Liver (tissue), 9 donors: ENCODE data around the gene ZNF117. TPM values are rescaled to one million over a fixed set of nuclear protein-coding genes. Genes with fewer than 3 reads are reported as not detected.
"Not testable (repeated sequence)": the region's sequence is repeated elsewhere in the genome, so short reads cannot be mapped to it uniquely, and the experiment has no call there.

Experiments
- DNase-seq: peaks from one replicate; pipeline ENCODE4 v3.0.0-alpha.2; 2017; ENCODE audit warnings: low spot score
- H3K27ac ChIP-seq, 2 donors: one replicate each; pipeline ENCODE4 v1.7.0; 2013; ENCODE audit warnings: inconsistent platforms in 2 of 2, low read length in 2 of 2, control low read depth in 1 of 2, low read depth in 1 of 2, mild to moderate bottlenecking in 1 of 2
- H3K27me3 ChIP-seq, 4 donors: one replicate each; pipeline versions ENCODE4 v1.6.1 to v1.7.0; 2013; ENCODE audit warnings: low read length in 3 of 4, inconsistent platforms in 1 of 4, mild to moderate bottlenecking in 1 of 4, moderate library complexity in 1 of 4; ENCODE audit not compliant: control insufficient read depth in 4 of 4, insufficient read depth in 4 of 4
- H3K36me3 ChIP-seq, 4 donors: one replicate each; pipeline versions ENCODE4 v1.6.1 to v1.7.0; 2013; ENCODE audit warnings: low read length in 3 of 4, mild to moderate bottlenecking in 3 of 4, low read depth in 1 of 4, moderate library complexity in 1 of 4; ENCODE audit not compliant: control insufficient read depth in 4 of 4, insufficient read depth in 3 of 4
- H3K4me1 ChIP-seq, 4 donors: one replicate each; pipeline versions ENCODE4 v1.6.1 to v1.7.0; 2013; ENCODE audit warnings: low read length in 3 of 4, mild to moderate bottlenecking in 3 of 4, moderate library complexity in 1 of 4; ENCODE audit not compliant: control insufficient read depth in 4 of 4, insufficient read depth in 4 of 4
- H3K4me3 ChIP-seq, 3 donors: one replicate each; pipeline versions ENCODE4 v1.6.1 to v1.7.0; 2013; ENCODE audit warnings: low read length in 3 of 3, control low read depth in 1 of 3, low read depth in 1 of 3, mild to moderate bottlenecking in 1 of 3
- H3K9ac ChIP-seq, 2 donors: one replicate each; pipeline ENCODE4 v1.7.0; 2013; ENCODE audit warnings: low read length in 2 of 2, mild to moderate bottlenecking in 2 of 2, moderate library complexity in 2 of 2, control low read depth in 1 of 2, low read depth in 1 of 2
- H3K9me3 ChIP-seq, 4 donors: one replicate each; pipeline versions ENCODE4 v1.6.1 to v1.7.0; 2013; ENCODE audit warnings: low read length in 3 of 4; ENCODE audit not compliant: control insufficient read depth in 4 of 4
- EGR1 ChIP-seq, 2 donors: IDR thresholded peaks; 2 replicates each; pipeline ENCODE4 v1.6.1; 2016 to 2018; ENCODE audit warnings: antibody characterized with exemption in 2 of 2, low read depth in 2 of 2
- FOXA1 ChIP-seq: IDR thresholded peaks from 2 replicates; pipeline ENCODE4 v1.6.1; 2016; ENCODE audit warnings: antibody characterized with exemption
- FOXA2 ChIP-seq: IDR thresholded peaks from 2 replicates; pipeline ENCODE4 v1.6.1; 2016; ENCODE audit warnings: antibody characterized with exemption
- JUND ChIP-seq, 2 donors: IDR thresholded peaks; 2 replicates each; pipeline ENCODE4 v1.6.1; 2016; ENCODE audit warnings: antibody characterized with exemption in 2 of 2
- RAD21 ChIP-seq, 2 donors: IDR thresholded peaks; 2 replicates each; pipeline ENCODE4 v1.6.1; 2016; ENCODE audit warnings: antibody characterized with exemption in 2 of 2, mild to moderate bottlenecking in 2 of 2
- RXRA ChIP-seq, 2 donors: IDR thresholded peaks; 2 replicates each; pipeline ENCODE4 v1.6.1; 2017 to 2018; ENCODE audit warnings: antibody characterized with exemption in 2 of 2, mild to moderate bottlenecking in 1 of 2
- TAF1 ChIP-seq: conservative IDR thresholded peaks from 2 replicates; pipeline ENCODE4 v1.6.1; 2016; ENCODE audit warnings: antibody characterized with exemption, mild to moderate bottlenecking
- WGBS: extraction: QIAGEN DNeasy Blood & Tissue Kit; methylation state at CpG from one replicate; pipeline ENCODE4 v1.1.7; 2013; 5-methylcytosine and 5-hydroxymethylcytosine counted together
- polyA plus RNA-seq, 2 donors: library from polyadenylated mRNA; stranded (reverse) in 1 of 2; unstranded in 1 of 2; fragments of 200-250 nt in 1 of 2; fragments of >200 nt in 1 of 2; fragmentation: Nextera tagmentation in 1 of 2; extraction: Ambion mirVana in 1 of 2; gene quantifications; one replicate each; pipeline versions ENCODE4 v1.2.1 to v1.2.3, GENCODE V29; 2013 to 2015
- total RNA-seq, 2 donors: library from RNA; depleted of rRNA; stranded (reverse); fragments of >200 nt; gene quantifications; one replicate each; pipeline ENCODE4 v1.2.3, GENCODE V29; 2014
- TF ChIP-seq, protein P1 (sequence below): fragments of 150-350 bp; IDR thresholded peaks from 2 replicates; pipeline ENCODE4 v1.5.1; 2017; ENCODE audit warnings: improper control_type of control experiment, low read depth, low read length; ENCODE audit not compliant: missing input control
- donor health status: healthy.
- donor health status: healthy.
- donor health status: healthy.
- donor health status: healthy.
- donor health status: healthy.

Gene ZNF117
- total and polyA plus RNA-seq, 4 donors = 0.69 to 4.3 (median 2.5) TPM

DNA sequence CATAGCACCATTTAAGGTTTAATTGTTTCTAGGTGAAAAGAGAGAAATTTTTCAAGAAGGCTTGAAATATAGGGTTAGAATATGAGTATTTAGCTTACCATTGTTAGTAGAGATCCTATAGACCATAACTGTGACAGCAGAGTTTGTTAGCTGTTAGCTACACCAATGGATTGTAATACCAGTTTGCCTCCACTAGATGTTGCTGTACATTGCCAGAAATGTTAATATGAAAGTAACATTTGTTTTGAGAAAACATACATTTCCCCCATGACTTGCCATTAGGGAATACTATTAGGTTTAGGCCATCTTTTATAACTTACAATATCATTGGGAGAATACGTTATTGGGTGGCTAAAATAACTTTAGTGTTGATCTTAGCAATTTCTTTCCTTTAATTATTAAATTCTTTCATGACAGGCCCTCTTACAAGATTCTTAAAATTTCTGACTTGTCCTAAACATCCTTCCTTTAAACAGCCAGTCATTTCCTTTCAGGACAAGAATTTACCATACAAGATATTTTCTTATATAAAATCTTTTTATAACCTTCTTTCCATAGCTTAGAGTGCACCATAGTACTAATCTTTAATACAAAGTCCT lies 39.5 kb downstream of the ZNF117 start:
- DNase-seq = no peak
- TF ChIP-seq FOXA1 (no peak), RAD21 (IDR thresholded peaks at IDR 0.05) (peak; percentile 94 to 97)
- TF ChIP-seq, protein P1, sequence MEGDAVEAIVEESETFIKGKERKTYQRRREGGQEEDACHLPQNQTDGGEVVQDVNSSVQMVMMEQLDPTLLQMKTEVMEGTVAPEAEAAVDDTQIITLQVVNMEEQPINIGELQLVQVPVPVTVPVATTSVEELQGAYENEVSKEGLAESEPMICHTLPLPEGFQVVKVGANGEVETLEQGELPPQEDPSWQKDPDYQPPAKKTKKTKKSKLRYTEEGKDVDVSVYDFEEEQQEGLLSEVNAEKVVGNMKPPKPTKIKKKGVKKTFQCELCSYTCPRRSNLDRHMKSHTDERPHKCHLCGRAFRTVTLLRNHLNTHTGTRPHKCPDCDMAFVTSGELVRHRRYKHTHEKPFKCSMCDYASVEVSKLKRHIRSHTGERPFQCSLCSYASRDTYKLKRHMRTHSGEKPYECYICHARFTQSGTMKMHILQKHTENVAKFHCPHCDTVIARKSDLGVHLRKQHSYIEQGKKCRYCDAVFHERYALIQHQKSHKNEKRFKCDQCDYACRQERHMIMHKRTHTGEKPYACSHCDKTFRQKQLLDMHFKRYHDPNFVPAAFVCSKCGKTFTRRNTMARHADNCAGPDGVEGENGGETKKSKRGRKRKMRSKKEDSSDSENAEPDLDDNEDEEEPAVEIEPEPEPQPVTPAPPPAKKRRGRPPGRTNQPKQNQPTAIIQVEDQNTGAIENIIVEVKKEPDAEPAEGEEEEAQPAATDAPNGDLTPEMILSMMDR = peak; percentile 92
- H3K9me3 ChIP-seq = no peaks in the 10 kb centered on the region
- H3K4me1 ChIP-seq = peaks cover 7 to 10% (median 9%) of the 10 kb centered on the region in 4 donors
- H3K27me3 ChIP-seq = no peaks in the 10 kb centered on the region
- no peaks in the 10 kb centered on the region for H3K36me3 ChIP-seq
- no peak overlapping the region for H3K27ac ChIP-seq
- 16% methylated on average over 1 of the region's 1 CpG for WGBS
- H3K4me3 ChIP-seq = no peak overlapping the region
- no peak overlapping the region for H3K9ac ChIP-seq

DNA sequence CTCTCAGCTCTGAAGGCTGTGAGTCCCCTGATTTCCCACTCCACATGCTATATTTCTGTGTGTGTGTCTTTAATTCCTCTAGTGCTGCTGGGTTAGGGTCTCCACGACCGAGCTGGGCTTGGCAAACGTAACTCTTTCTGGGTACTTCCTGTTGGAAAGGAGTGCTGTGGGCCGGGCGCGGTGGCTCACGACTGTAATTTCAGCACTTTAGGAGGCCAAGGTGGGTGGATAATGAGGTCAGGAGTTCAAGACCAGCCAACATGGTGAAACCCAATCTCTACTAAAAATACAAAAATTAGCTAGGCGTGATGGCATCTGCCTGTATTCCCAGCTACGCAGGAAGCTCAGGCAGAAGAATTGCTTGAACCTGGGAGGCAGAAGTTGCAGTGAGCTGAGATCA lies 40.2 kb downstream of the ZNF117 start:
- 59% methylated on average over 9 of the region's 9 CpGs for WGBS
- not testable (repeated sequence) for H3K27me3 ChIP-seq, H3K4me3 ChIP-seq, H3K27ac ChIP-seq, DNase-seq, H3K9me3 ChIP-seq, H3K9ac ChIP-seq, H3K36me3 ChIP-seq
- peaks cover 7 to 10% (median 9%) of the 10 kb centered on the region in 4 donors for H3K4me1 ChIP-seq

DNA sequence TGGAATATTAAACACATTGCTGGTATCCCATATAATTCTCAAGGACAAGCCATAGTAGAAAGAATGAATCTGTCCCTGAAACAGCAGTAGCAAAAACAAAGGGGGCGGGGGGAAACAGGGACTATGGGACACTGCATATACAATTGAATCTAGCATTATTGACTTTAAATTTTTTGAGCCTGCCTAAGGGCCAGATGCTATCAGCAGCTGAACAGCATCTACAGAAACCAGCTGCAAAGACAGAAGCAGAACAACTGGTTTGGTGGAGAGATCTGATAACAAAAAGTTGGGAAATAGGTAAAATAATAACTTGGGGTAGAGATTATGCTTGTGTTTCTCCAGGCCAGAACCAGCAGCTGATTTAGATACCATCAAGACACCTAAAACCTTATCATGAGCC lies 42.1 kb downstream of the ZNF117 start:
- not testable (repeated sequence) for H3K27ac ChIP-seq, H3K36me3 ChIP-seq, H3K27me3 ChIP-seq, DNase-seq, H3K4me3 ChIP-seq, H3K9ac ChIP-seq, H3K9me3 ChIP-seq
- peaks cover 7 to 10% (median 9%) of the 10 kb centered on the region in 4 donors for H3K4me1 ChIP-seq
- 99% methylated on average over 1 of the region's 1 CpG for WGBS

DNA sequence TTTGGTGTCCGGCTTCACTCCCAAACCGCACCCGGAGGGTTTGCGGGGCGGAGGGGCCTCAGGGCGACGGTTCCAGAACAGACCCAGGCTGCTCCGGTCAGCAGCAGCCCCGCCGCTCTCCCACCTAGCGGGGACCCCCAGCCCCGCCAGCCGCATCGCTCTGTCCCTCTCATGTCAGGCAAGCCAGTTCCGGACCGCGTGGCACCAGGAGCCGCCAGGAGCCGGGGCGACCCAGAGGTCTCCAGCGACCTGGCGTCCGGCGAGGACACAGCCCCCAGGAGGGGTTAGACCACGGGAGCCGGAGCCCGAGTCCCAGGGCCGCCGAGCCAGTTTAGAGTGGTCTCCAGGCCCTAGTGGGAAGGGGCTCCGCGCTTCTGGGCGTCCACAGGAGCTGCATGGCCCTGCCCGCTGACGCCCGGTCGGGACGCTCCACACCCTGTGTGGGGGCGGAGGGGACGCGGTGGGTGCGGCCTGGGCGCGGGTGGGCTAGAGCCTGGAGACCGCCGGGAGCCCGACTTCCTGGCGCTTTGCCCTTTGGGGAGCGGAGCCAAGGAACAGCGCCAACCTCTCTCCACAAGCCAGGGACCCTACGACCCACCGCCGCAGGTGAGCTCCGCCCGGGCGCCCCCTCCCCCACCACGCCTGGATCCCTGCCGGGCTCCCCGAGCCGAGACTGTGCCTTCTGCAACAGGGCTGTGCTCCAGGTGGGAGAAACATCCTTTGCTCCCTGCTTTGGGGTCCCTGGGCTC lies 43.4 kb downstream of the ZNF117 start:
- WGBS = 4% methylated on average over 59 of the region's 59 CpGs
- H3K36me3 ChIP-seq = no peaks in the 10 kb centered on the region
- H3K9ac ChIP-seq = no peak overlapping the region
- DNase-seq = peak; percentile 72
- TF ChIP-seq RXRA (IDR thresholded peaks at IDR 0.05) (no peak), FOXA2 (no peak), EGR1 (IDR thresholded peaks at IDR 0.05; ENCODE audit: low read depth in 2 of 2) (no peak), FOXA1 (no peak), TAF1 (no peak), JUND (IDR thresholded peaks at IDR 0.05) (no peak)
- TF ChIP-seq, protein P1 = no peak
- H3K4me3 ChIP-seq = peak overlapping the region in 2 of 3 donors; percentile 14 to 61
- H3K9me3 ChIP-seq = peaks cover 0 to 5% (median 0%) of the 10 kb centered on the region in 4 donors
- peaks cover 7 to 10% (median 9%) of the 10 kb centered on the region in 4 donors for H3K4me1 ChIP-seq
- no peaks in the 10 kb centered on the region for H3K27me3 ChIP-seq
- no peak overlapping the region for H3K27ac ChIP-seq
